ENCODE data around the gene KLHL17.

KLHL17 gene

GRCh38 chr1:932173-932510 is 28.2 kb upstream of the KLHL17 start:
- H3K27me3 ChIP-seq (ENCODE audit: insufficient read depth, low read length), result peaks cover 8% of the 10 kb centered on the region
- H3K36me3 ChIP-seq (ENCODE audit: control insufficient read depth in 1 of 2, insufficient read depth in 2 of 2, low read length in 2 of 2), result peaks cover 3 to 10% of the 10 kb centered on the region in 2 experiments
- no peak overlapping the region for H2BK120ac ChIP-seq (ENCODE audit: insufficient read depth, low read length, poor library complexity)
- H3K9ac ChIP-seq (ENCODE audit: low read length), result no peak overlapping the region
- no peak overlapping the region for H3K18ac ChIP-seq (ENCODE audit: low read length)
- H3K27ac ChIP-seq (ENCODE audit: low read depth, low read length), result no peak overlapping the region
- H4K91ac ChIP-seq (ENCODE audit: low read depth, low read length), result no peak overlapping the region
- H2AK5ac ChIP-seq (ENCODE audit: low read length), result no peak overlapping the region
- H4K12ac ChIP-seq (ENCODE audit: low read depth, low read length), result no peak overlapping the region
- peaks cover 0 to 4% of the 10 kb centered on the region in 2 experiments for H3K4me1 ChIP-seq (ENCODE audit: control insufficient read depth in 1 of 2, insufficient read depth in 2 of 2, low read length in 2 of 2)
- no peak overlapping the region for H3K23ac ChIP-seq (ENCODE audit: low read length)
- no CpG with 5 or more reads among the region's 16 CpGs for WGBS (ENCODE audit: extremely low coverage, insufficient coverage, insufficient read length)
- no peak overlapping the region for H3K14ac ChIP-seq (ENCODE audit: low read length)
- no peak for DNase-seq
- no peak overlapping the region for H3K4ac ChIP-seq (ENCODE audit: low read depth, low read length)
- no peak overlapping the region for H3K4me3 ChIP-seq (ENCODE audit: low read depth, low read length)
- H3K79me2 ChIP-seq (ENCODE audit: control insufficient read depth, insufficient read depth, low read length, poor library complexity), result no peaks in the 10 kb centered on the region
- H2BK12ac ChIP-seq (ENCODE audit: low read length), result no peak overlapping the region
- H3K79me1 ChIP-seq (ENCODE audit: low read length), result no peaks in the 10 kb centered on the region
- peaks cover 5% of the 10 kb centered on the region for H3K9me3 ChIP-seq (ENCODE audit: insufficient read depth, low read depth, low read length)
- no peak overlapping the region for H2BK5ac ChIP-seq (ENCODE audit: low read depth, low read length, poor library complexity)
- H3K4me2 ChIP-seq (ENCODE audit: low read length), result no peak overlapping the region
- no peak overlapping the region for H2AFZ ChIP-seq (ENCODE audit: insufficient read depth, low read length, poor library complexity)
- H4K8ac ChIP-seq (ENCODE audit: low read depth, low read length), result no peak overlapping the region

- Histone ChIP-seq H3K4ac (ENCODE audit: low read depth, low read length) (no peak overlapping the region), H3K23ac (ENCODE audit: low read length) (no peak overlapping the region), H3K27ac (ENCODE audit: low read depth, low read length) (no peak overlapping the region), H3K4me1 (ENCODE audit: control insufficient read depth in 1 of 2, insufficient read depth in 2 of 2, low read length in 2 of 2) (peaks cover 0 to 4% of the 10 kb centered on the region in 2 experiments), H3K14ac (ENCODE audit: low read length) (no peak overlapping the region), H3K79me2 (ENCODE audit: control insufficient read depth, insufficient read depth, low read length, poor library complexity) (no peaks in the 10 kb centered on the region), H4K8ac (ENCODE audit: low read depth, low read length) (no peak overlapping the region), H3K79me1 (ENCODE audit: low read length) (no peaks in the 10 kb centered on the region), H3K18ac (ENCODE audit: low read length) (no peak overlapping the region), H3K4me2 (ENCODE audit: low read length) (no peak overlapping the region), H4K12ac (ENCODE audit: low read depth, low read length) (no peak overlapping the region), H2BK120ac (ENCODE audit: insufficient read depth, low read length, poor library complexity) (no peak overlapping the region), H2BK12ac (ENCODE audit: low read length) (no peak overlapping the region), H2AFZ (ENCODE audit: insufficient read depth, low read length, poor library complexity) (no peak overlapping the region), H3K4me3 (ENCODE audit: low read depth, low read length) (no peak overlapping the region), H3K9me3 (ENCODE audit: insufficient read depth, low read depth, low read length) (peaks cover 5% of the 10 kb centered on the region), H2BK5ac (ENCODE audit: low read depth, low read length, poor library complexity) (no peak overlapping the region), H3K9ac (ENCODE audit: low read length) (no peak overlapping the region), H3K27me3 (ENCODE audit: insufficient read depth, low read length) (peaks cover 8% of the 10 kb centered on the region), H2AK5ac (ENCODE audit: low read length) (no peak overlapping the region), H4K91ac (ENCODE audit: low read depth, low read length) (no peak overlapping the region), H3K36me3 (ENCODE audit: control insufficient read depth in 1 of 2, insufficient read depth in 2 of 2, low read length in 2 of 2) (peaks cover 3 to 8% of the 10 kb centered on the region in 2 experiments)
- WGBS (ENCODE audit: extremely low coverage, insufficient coverage, insufficient read length), result no CpG with 5 or more reads among the region's 25 CpGs
- peak in 1 of 2 donors; percentile 36 for DNase-seq
Observed at GRCh38 chr1:932776-933602, 27.4 kb upstream of the KLHL17 start.

DNA sequence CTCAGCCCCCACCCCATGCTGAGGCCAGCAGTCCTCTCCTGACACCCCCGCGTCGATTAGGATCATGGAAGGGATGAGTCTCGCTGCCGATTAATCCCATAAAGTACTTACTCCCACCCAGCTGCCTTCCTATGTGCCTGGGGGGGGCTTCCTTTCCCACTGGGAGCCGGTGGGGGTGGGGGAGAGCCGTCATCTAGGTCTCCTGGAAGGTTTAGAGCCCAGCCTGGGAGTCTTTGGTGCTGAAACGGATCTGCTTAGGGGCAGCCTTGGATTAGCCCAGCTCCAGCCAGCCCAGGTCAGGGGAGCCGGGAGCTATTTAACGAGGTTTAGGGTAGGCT is 26.8 kb upstream of the KLHL17 start:
- H3K9me3 ChIP-seq (ENCODE audit: insufficient read depth, low read depth, low read length), result peaks cover 5% of the 10 kb centered on the region
- H3K4me1 ChIP-seq (ENCODE audit: control insufficient read depth in 1 of 2, insufficient read depth in 2 of 2, low read length in 2 of 2), result peaks cover 5 to 9% of the 10 kb centered on the region in 2 experiments
- H3K4me2 ChIP-seq (ENCODE audit: low read length), result no peak overlapping the region
- H2AK5ac ChIP-seq (ENCODE audit: low read length), result no peak overlapping the region
- DNase-seq, result no peak
- H3K4ac ChIP-seq (ENCODE audit: low read depth, low read length), result no peak overlapping the region
- no peak overlapping the region for H2BK12ac ChIP-seq (ENCODE audit: low read length)
- H4K91ac ChIP-seq (ENCODE audit: low read depth, low read length), result no peak overlapping the region
- WGBS (ENCODE audit: extremely low coverage, insufficient coverage, insufficient read length), result no CpG with 5 or more reads among the region's 10 CpGs
- no peak overlapping the region for H2BK120ac ChIP-seq (ENCODE audit: insufficient read depth, low read length, poor library complexity)
- peaks cover 3 to 8% of the 10 kb centered on the region in 2 experiments for H3K36me3 ChIP-seq (ENCODE audit: control insufficient read depth in 1 of 2, insufficient read depth in 2 of 2, low read length in 2 of 2)
- H2AFZ ChIP-seq (ENCODE audit: insufficient read depth, low read length, poor library complexity), result no peak overlapping the region
- H2BK5ac ChIP-seq (ENCODE audit: low read depth, low read length, poor library complexity), result no peak overlapping the region
- H3K9ac ChIP-seq (ENCODE audit: low read length), result no peak overlapping the region
- no peak overlapping the region for H3K14ac ChIP-seq (ENCODE audit: low read length)
- no peak overlapping the region for H4K12ac ChIP-seq (ENCODE audit: low read depth, low read length)
- no peak overlapping the region for H3K4me3 ChIP-seq (ENCODE audit: low read depth, low read length)
- no peak overlapping the region for H3K23ac ChIP-seq (ENCODE audit: low read length)
- H4K8ac ChIP-seq (ENCODE audit: low read depth, low read length), result no peak overlapping the region
- H3K27ac ChIP-seq (ENCODE audit: low read depth, low read length), result no peak overlapping the region
- H3K79me2 ChIP-seq (ENCODE audit: control insufficient read depth, insufficient read depth, low read length, poor library complexity), result no peaks in the 10 kb centered on the region
- no peaks in the 10 kb centered on the region for H3K79me1 ChIP-seq (ENCODE audit: low read length)
- H3K18ac ChIP-seq (ENCODE audit: low read length), result no peak overlapping the region
- H3K27me3 ChIP-seq (ENCODE audit: insufficient read depth, low read length), result peaks cover 8% of the 10 kb centered on the region

GRCh38 chr1:934991-935750 is 25.2 kb upstream of the KLHL17 start:
- no peak for DNase-seq
- no peak overlapping the region for H3K4me2 ChIP-seq (ENCODE audit: low read length)
- H3K79me2 ChIP-seq (ENCODE audit: control insufficient read depth, insufficient read depth, low read length, poor library complexity), result peaks cover 2% of the 10 kb centered on the region
- no peak overlapping the region for H4K12ac ChIP-seq (ENCODE audit: low read depth, low read length)
- H3K4me1 ChIP-seq (ENCODE audit: control insufficient read depth in 1 of 2, insufficient read depth in 2 of 2, low read length in 2 of 2), result peaks cover 17 to 23% of the 10 kb centered on the region in 2 experiments
- no peak overlapping the region for H2AFZ ChIP-seq (ENCODE audit: insufficient read depth, low read length, poor library complexity)
- no peak overlapping the region for H3K27ac ChIP-seq (ENCODE audit: low read depth, low read length)
- H2BK12ac ChIP-seq (ENCODE audit: low read length), result no peak overlapping the region
- H3K23ac ChIP-seq (ENCODE audit: low read length), result peak overlapping the region; percentile 5
- H2AK5ac ChIP-seq (ENCODE audit: low read length), result no peak overlapping the region
- no peak overlapping the region for H3K9ac ChIP-seq (ENCODE audit: low read length)
- no peak overlapping the region for H3K4me3 ChIP-seq (ENCODE audit: low read depth, low read length)
- H3K4ac ChIP-seq (ENCODE audit: low read depth, low read length), result no peak overlapping the region
- H4K8ac ChIP-seq (ENCODE audit: low read depth, low read length), result no peak overlapping the region
- no peak overlapping the region for H4K91ac ChIP-seq (ENCODE audit: low read depth, low read length)
- H2BK120ac ChIP-seq (ENCODE audit: insufficient read depth, low read length, poor library complexity), result no peak overlapping the region
- H3K36me3 ChIP-seq (ENCODE audit: control insufficient read depth in 1 of 2, insufficient read depth in 2 of 2, low read length in 2 of 2), result peaks cover 4 to 6% of the 10 kb centered on the region in 2 experiments
- H3K14ac ChIP-seq (ENCODE audit: low read length), result no peak overlapping the region
- H3K18ac ChIP-seq (ENCODE audit: low read length), result no peak overlapping the region
- peaks cover 8% of the 10 kb centered on the region for H3K27me3 ChIP-seq (ENCODE audit: insufficient read depth, low read length)
- WGBS (ENCODE audit: extremely low coverage, insufficient coverage, insufficient read length), result no CpG with 5 or more reads among the region's 37 CpGs
- no peak overlapping the region for H2BK5ac ChIP-seq (ENCODE audit: low read depth, low read length, poor library complexity)
- peaks cover 6% of the 10 kb centered on the region for H3K79me1 ChIP-seq (ENCODE audit: low read length)
- H3K9me3 ChIP-seq (ENCODE audit: insufficient read depth, low read depth, low read length), result peaks cover 5% of the 10 kb centered on the region

Data from trophoblast cell (in vitro differentiated cells and primary cell).